Ramos (cell line): Measurements from ENCODE around the gene STK36.
"Not testable (repeated sequence)": the region's sequence is repeated elsewhere in the genome, so short reads cannot be mapped to it uniquely, and the experiment has no call there.

Source experiments
- in situ Hi-C: fragments of 300-500 bp; cut with MboI; formaldehyde crosslinking; loops from one replicate; pipeline ENCODE4 v1.14.3; 2022; ENCODE audit warnings: low sequenced_read_pairs; ENCODE audit not compliant: unreplicated experiment

STK36 gene

GRCh38 chr2:218662377-218662776 lies 9.5 kb upstream of the STK36 start:
- in situ Hi-C loops = no loop called here

GRCh38 chr2:218662827-218663226 lies 9.1 kb upstream of the STK36 start:
- in situ Hi-C loops = no loop called here

- in situ Hi-C loops = no loop called here
Observed at GRCh38 chr2:218663901-218664300, 8.0 kb upstream of the STK36 start.

GRCh38 chr2:218664653-218665052 lies 7.2 kb upstream of the STK36 start:
- in situ Hi-C loops = no loop called here

- in situ Hi-C loops = no loop called here
Observed at GRCh38 chr2:218671097-218671653, 711 bp upstream of the STK36 start.

GRCh38 chr2:218679119-218679518 lies 7.2 kb downstream of the STK36 start:
- in situ Hi-C loops = no loop called here

GRCh38 chr2:218680061-218680460 lies 8.2 kb downstream of the STK36 start:
- in situ Hi-C loops = no loop called here

- in situ Hi-C loops = not testable (repeated sequence)
Observed at GRCh38 chr2:218687400-218688060, 15.6 kb downstream of the STK36 start.

GRCh38 chr2:218691234-218691633 lies 19.3 kb downstream of the STK36 start:
- in situ Hi-C loops = no loop called here

- in situ Hi-C loops = no loop called here
Observed at GRCh38 chr2:218694405-218695145, 22.7 kb downstream of the STK36 start.

- in situ Hi-C loops = no loop called here
Observed at GRCh38 chr2:218698885-218699284, 27.0 kb downstream of the STK36 start.

- in situ Hi-C loops = no loop called here
Observed at GRCh38 chr2:218701806-218702205, 29.9 kb downstream of the STK36 start.

- in situ Hi-C loops = no loop called here
Observed at GRCh38 chr2:218703341-218703740, 31.5 kb downstream of the STK36 start.

- in situ Hi-C loops = no loop called here
Observed at GRCh38 chr2:218708086-218708485, 36.2 kb downstream of the STK36 start.

GRCh38 chr2:218709908-218710307 lies 38.0 kb downstream of the STK36 start:
- in situ Hi-C loops = no loop called here

- in situ Hi-C loops = no loop called here
Observed at GRCh38 chr2:218710334-218710686, 38.4 kb downstream of the STK36 start.

GRCh38 chr2:218710687-218711549 lies 39.0 kb downstream of the STK36 start, which contains the start of gene TTLL4:
TTLL4 (plus strand) TSS chr2:218710835; CDS start chr2:218737677, 26,842 bp downstream.
- in situ Hi-C loops = no loop called here

- in situ Hi-C loops = no loop called here
Observed at GRCh38 chr2:218711550-218711929, 39.7 kb downstream of the STK36 start.

- in situ Hi-C loops = no loop called here
Observed at GRCh38 chr2:218713922-218714321, 42.0 kb downstream of the STK36 start.

GRCh38 chr2:218716070-218716469 lies 44.2 kb downstream of the STK36 start:
- in situ Hi-C loops = no loop called here

- in situ Hi-C loops = no loop called here
Observed at GRCh38 chr2:218717262-218717661, 45.4 kb downstream of the STK36 start.
